ENCODE results near the gene CPSF7.

GRCh38 chr11:61437496-61437895 is 7.7 kb upstream of the CPSF7 start:
- TF ChIP-seq CTCF (IDR thresholded peaks at IDR 0.05; ENCODE audit: low read length) (no peak), EZH2 (optimal IDR thresholded peaks at IDR 0.05; ENCODE audit: low read depth, low read length) (no peak)
